Measurements from ENCODE around the gene PCYT1A.
"Not testable (repeated sequence)": the region's sequence is repeated elsewhere in the genome, so short reads cannot be mapped to it uniquely, and the experiment has no call there.

PCYT1A gene

DNA sequence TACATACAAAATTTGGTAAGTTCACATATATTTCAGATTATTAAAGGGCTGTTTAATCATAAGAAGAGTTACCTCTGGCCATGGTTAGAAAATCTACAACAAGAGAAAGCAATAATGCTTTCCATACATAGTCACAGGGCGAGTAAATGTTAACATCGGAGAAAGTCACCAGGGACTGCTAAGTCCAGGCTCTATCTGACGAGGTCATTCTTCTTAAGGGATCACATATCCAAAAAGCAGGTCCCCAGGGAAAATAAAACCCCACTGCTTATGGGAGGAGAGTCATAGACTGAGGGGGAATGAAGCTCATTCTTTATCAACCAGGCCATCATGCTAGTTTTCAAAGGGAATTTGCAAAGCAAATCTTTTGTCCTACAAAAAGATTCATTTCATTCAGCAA is 3.1 kb downstream of the PCYT1A start:
- no peak for FAIRE-seq

- FAIRE-seq = no peak
These were observed 5.6 kb downstream of the PCYT1A start for GRCh38 chr3:196281962-196282361.

DNA sequence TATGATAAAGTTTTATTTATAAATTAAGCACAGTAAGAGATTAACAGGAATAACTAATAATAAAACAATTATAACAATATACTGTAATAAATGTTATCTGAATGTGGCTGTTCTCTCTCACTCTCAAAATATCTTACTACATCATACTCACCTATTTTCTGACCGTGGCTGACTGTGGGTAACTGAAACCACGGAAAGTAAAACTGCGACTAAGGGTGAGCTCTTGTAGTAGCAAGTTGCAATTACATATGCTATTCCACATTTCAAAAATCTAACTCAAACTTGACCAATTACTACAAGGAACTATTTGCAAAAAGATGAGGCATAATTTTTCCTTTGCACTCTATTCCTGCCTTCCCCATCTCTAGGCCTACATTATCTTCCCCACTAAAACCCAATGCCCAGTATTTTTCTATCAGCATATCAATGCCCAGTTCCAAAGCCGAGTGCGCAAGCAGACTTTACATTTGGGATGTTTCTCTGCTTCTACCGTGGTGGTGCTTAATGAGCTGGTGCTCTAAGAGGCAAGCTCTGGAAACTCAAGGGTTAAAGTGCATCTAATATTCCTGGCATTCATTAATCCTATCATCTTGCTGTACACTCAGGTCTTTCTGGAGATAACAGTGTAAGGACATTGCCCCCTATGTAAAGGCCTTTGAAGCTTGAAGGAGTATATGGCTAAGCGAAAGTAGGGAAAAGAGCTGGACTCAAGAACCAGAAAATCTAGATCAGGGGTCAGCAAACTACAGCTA is 6.7 kb downstream of the PCYT1A start:
- FAIRE-seq = no peak

DNA sequence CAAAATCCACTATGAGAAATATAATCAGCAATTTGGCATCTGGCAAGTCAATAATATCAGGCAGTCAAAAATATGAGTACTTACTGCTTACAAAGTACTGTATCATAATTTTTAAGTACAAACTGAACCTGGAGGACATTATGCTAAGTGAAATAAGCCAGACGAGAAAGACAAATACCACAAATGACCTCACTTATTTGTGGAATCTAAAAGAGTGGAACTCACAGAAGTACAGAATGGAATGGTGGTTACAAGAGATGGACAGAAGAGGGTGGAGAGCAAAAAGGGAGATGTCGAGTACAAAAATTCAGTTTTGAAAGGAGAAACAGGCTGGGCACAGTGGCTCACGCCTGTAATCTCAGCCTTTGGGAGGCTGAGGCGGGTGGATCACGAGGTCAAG is 12.4 kb downstream of the PCYT1A start:
- FAIRE-seq = no peak

GRCh38 chr3:196274585-196274984 is 12.9 kb downstream of the PCYT1A start:
- no peak for FAIRE-seq

GRCh38 chr3:196273655-196274054 is 13.9 kb downstream of the PCYT1A start:
- FAIRE-seq = no peak

- no peak for FAIRE-seq
These were observed 14.7 kb downstream of the PCYT1A start for GRCh38 chr3:196272826-196273225.

DNA sequence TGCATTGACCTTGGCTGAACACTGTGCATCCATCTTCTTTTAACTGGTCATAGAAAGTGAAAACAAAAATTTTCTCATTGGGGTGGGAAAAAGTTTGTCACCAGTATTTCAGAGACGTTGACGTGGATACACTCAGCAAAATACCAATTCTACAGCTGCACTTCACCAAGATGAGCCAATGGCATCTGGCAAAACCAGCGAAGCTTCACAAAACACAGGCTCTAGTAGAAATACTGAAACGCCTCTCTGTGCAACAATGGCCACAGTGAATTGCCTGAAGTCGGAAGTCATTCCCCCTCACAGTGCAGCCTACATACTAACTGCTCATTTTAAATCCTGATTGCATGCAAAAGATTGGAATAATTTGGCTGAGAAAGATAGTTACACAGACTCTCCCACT is 17.0 kb downstream of the PCYT1A start:
- FAIRE-seq = no peak

GRCh38 chr3:196268284-196269163 is 19.0 kb downstream of the PCYT1A start:
- no peak for FAIRE-seq

GRCh38 chr3:196263819-196264218 is 23.7 kb downstream of the PCYT1A start:
- no peak for FAIRE-seq

- no peak for FAIRE-seq
These were observed 26.7 kb downstream of the PCYT1A start for GRCh38 chr3:196260784-196261183.

GRCh38 chr3:196255776-196256175 is 31.8 kb downstream of the PCYT1A start:
- FAIRE-seq = no peak

- no peak for FAIRE-seq
These were observed 32.9 kb downstream of the PCYT1A start for GRCh38 chr3:196254376-196255283.

DNA sequence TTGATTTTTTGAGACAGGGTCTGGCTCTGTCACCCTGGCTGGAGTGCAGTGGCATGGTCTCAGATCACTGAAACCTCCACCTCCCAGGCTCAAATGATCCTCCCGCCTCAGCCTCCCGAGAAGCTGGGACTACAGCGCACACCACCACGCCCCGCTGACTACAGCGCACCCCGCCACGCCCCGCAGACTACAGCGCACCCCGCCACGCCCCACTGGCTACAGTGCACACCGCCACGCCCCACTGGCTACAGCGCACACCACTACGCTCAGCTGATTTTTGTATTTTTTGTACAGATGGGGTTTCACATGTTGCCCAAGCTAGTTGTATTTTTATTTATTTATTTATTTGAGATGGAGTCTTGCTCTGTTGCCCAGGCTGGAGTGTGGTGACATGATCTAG is 35.6 kb downstream of the PCYT1A start:
- FAIRE-seq = no peak

GRCh38 chr3:196246612-196247308 is 40.8 kb downstream of the PCYT1A start:
- no peak for FAIRE-seq

DNA sequence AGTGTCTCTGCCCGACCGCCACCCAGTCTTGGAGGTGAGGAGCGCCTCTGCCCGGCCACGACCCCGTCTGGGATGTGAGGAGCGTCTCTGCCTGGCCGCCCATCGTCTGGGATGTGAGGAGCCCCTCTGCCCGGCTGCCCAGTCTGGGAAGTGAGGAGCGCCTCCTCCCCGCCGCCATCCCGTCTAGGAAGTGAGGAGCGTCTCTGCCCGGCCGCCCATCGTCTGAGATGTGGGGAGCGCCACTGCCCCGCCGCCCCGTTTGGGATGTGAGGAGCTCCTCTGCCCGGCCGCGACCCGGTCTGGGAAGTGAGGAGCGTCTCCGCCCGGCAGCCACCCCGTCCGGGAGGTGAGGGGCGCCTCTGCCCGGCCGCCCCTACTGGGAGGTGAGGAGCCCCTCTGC is 43.4 kb downstream of the PCYT1A start:
- FAIRE-seq = not testable (repeated sequence)

DNA sequence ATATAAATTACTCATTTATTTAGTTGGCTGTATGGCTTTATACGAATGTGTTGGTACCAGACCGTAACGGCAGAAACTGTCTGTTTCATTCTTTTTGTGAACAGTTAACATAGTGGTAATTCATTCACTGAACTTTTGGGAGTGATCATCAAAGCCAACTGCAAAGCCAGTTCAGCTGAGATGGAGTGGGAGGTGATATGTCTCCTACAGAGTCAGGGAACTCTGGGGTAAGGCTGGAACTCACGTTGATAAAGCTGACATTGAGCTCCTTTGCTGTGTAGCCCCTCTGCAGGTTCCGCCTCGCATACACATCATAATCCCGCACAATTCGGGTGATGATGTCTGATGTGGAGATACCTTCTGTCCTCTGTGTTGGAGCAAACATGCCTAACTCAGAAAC is 45.8 kb downstream of the PCYT1A start:
- no peak for FAIRE-seq

- FAIRE-seq = no peak
These were observed 47.1 kb downstream of the PCYT1A start for GRCh38 chr3:196240424-196240823.

- FAIRE-seq = no peak
These were observed 48.6 kb downstream of the PCYT1A start for GRCh38 chr3:196238612-196239560.

DNA sequence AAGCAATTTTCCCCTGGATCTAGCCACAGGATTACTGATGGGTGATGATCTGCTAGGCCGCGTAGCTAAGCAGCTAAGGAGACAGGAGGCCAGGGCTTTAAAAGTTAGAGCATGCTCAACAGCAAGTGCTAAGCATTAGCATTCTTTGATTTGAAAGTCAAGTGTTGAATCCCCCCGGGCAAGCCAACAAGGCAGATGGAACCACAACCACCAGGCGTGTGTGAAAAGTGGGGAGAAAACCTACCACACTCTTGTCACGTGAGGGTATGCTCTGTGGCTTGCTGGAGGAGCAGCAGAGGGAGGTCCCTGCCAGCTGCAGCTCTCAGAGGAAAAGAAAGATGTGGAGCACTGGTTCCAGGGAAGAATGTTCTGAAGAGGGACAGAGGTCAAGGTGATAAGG is 50.3 kb downstream of the PCYT1A start:
- no peak for FAIRE-seq

DNA sequence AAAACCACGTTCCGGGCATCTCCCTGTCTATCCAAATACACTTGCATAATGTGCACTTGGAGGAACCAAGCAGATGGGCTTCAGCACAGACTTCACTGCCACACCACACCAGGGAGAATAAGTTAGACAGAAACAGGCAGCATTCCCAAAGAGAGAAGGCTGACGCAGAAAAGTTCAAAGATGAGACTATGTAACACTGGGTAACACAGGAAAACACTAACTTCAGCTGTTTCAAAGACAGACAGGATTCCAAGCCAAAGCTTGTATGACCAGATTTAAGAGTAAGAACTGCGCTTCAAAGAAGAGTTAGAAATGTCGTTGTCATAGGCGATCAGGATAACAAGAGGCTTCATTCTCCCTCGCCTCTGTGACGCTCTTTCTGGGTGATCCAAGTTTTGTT is 51.3 kb downstream of the PCYT1A start:
- no peak for FAIRE-seq

Data from G401.6 (cell line).